ENCODE data around the gene NACC1. TPM values are rescaled to one million over a fixed set of nuclear protein-coding genes. Genes with fewer than 3 reads are reported as not detected.

Gene NACC1
- total RNA-seq, 2 donors from 2014 or later: 25.4 to 27.3 TPM

DNA sequence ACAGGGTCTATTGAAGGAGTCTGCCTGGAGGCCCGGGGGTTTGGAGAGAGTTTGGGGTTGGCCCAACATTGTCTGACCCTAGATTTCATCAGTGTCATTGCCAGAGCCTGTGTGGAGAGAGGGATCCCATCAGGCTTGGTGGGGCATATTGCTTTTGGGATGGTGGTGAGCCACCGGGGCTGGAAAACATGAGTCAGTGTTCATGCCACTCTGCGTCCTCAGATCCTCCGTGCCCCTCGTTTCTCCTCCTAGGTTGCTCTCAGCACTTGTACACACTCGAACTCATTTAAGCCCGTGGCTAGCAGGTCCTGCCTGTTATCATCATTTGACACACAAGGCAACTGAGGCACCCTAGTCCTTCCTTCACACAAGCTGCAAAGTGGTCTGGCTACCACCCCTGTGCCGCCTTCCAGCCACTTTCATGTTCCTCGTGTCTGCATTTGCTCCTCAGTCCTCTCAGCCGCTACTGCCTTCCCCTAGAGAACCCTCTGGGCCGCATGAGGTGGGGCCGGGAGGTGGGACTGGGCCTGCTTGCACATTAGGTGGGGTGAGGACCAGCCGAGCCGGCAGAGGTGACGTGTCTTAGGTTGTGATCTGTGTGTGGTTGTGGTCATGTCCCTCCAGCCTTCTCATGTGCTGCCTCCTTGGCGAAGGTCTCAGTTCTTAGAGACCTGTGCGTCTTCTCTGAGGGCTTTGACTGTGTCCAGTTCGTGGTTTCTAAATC lies 3.6 kb downstream of the NACC1 start:
- Histone ChIP-seq H3K4me1 (peaks cover 0 to 36% of the 10 kb centered on the region in 2 donors), H3K9me3 (no peaks in the 10 kb centered on the region), H3K4me3 (no peak overlapping the region), H3K36me3 (no peaks in the 10 kb centered on the region), H3K27me3 (no peaks in the 10 kb centered on the region), H3K27ac (no peak overlapping the region)
- DNase-seq (ENCODE audit: low spot score): no peak
- TF ChIP-seq, protein P1, sequence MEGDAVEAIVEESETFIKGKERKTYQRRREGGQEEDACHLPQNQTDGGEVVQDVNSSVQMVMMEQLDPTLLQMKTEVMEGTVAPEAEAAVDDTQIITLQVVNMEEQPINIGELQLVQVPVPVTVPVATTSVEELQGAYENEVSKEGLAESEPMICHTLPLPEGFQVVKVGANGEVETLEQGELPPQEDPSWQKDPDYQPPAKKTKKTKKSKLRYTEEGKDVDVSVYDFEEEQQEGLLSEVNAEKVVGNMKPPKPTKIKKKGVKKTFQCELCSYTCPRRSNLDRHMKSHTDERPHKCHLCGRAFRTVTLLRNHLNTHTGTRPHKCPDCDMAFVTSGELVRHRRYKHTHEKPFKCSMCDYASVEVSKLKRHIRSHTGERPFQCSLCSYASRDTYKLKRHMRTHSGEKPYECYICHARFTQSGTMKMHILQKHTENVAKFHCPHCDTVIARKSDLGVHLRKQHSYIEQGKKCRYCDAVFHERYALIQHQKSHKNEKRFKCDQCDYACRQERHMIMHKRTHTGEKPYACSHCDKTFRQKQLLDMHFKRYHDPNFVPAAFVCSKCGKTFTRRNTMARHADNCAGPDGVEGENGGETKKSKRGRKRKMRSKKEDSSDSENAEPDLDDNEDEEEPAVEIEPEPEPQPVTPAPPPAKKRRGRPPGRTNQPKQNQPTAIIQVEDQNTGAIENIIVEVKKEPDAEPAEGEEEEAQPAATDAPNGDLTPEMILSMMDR (IDR thresholded peaks at IDR 0.05): no peak

DNA sequence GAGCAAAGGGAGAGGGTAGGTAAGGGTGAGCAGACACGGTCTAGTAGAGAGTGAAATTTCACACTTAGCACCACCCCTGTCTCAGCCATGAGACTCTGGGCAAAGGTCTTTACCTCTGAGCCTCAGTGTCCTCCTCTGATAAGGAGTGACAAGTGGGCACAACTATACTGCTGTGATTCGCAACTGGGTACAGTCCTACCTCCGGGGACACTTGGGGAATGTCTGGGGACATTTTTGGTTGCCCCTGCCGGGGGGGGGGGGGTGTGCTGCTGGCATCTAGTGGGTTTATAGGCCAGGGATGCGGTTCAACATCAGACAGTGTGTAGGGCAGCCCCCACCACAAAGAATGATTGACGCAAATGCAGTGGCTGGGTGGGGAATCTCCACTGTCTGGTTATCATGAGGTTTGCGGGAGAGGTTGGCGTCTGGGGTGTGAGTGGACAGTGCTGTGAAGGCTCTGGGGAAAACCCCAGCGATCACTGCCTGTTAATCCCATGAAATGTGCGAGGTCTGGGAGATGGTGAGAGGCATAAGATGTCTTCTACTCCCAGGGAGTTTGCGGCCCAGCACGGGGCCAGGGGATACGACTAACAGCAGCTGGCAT lies 4.3 kb downstream of the NACC1 start:
- TF ChIP-seq, protein P1 (IDR thresholded peaks at IDR 0.05): no peak
- H3K4me1 ChIP-seq: peaks cover 0 to 30% of the 10 kb centered on the region in 2 donors
- DNase-seq (ENCODE audit: low spot score): no peak
- H3K9me3 ChIP-seq: no peaks in the 10 kb centered on the region
- H3K27ac ChIP-seq: no peak overlapping the region
- H3K4me3 ChIP-seq: no peak overlapping the region
- H3K36me3 ChIP-seq: no peaks in the 10 kb centered on the region
- H3K27me3 ChIP-seq: no peaks in the 10 kb centered on the region

DNA sequence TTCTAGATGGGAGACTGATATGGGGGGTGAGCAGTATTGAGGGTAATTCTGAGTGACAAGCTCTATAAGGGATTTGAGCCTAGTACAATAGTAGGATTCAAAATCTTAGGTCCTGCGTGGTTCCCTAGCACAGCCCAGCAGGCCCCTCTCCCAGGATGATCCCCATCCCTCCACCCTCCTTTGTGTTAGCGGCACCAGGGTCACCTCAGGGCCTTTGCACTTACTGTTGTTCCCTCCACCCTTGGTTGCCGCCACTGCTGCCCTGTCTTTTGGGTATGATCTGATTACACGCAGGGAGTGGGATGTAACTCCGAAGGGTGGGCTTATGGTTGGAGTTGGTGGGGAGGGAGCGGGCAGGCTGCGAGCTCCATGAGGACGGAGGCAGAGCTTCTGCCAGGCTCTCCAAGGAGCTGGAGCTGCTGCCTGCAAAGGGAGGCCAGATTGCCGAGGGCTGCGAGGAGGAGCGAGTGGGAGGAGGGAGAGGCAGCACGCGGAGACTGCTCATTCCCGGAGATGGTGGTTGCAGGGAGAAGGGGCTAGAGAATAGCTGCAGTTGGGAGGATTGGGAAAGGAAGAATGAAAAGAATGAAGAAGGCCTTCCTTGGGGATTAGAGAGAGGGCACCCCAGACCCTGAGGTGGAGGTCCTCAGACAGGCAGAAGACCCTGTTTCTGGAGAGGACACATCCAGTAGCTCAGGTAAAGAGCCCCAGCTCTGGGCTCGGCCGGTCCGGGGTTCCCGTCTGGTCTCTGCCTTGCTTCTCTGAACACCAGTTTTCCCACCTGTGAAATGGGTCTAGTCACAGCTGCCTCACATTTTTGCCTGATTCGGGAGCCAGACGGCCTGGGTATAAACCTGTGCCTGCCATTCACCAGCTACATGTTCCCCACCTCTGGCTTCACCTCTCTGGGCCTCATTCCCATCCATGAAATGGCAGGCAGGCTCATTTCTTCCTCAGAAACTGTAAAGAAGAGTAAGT lies 5.2 kb downstream of the NACC1 start:
- H3K4me3 ChIP-seq: no peak overlapping the region
- peaks cover 0 to 25% of the 10 kb centered on the region in 2 donors for H3K4me1 ChIP-seq
- H3K27ac ChIP-seq: no peak overlapping the region
- DNase-seq (ENCODE audit: low spot score): no peak
- TF ChIP-seq, protein P1 (IDR thresholded peaks at IDR 0.05): no peak
- no peaks in the 10 kb centered on the region for H3K36me3 ChIP-seq
- no peaks in the 10 kb centered on the region for H3K9me3 ChIP-seq
- H3K27me3 ChIP-seq: no peaks in the 10 kb centered on the region

DNA sequence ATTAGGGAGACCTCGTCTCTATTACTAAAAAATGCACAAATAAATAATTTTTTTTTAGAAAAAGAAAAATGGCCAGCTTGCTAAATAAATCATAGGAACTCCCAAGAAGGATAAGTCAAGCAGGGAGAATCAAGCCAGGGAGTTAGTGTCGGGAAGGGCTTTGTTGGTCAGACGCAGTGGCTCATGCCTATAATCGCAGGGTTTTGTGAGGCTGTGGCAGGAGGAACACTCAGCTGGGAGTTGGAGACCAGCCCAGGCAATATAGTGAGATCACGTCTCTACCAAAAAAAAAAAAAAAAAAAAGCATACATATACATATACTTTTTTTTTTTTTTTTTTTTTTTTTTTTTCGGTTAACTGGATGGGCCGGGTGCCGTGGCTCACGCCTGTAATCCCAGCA lies 9.0 kb downstream of the NACC1 start:
- no peaks in the 10 kb centered on the region for H3K9me3 ChIP-seq
- no peak for DNase-seq (ENCODE audit: low spot score)
- H3K4me3 ChIP-seq: no peak overlapping the region
- no peaks in the 10 kb centered on the region for H3K4me1 ChIP-seq
- H3K27ac ChIP-seq: no peak overlapping the region
- TF ChIP-seq, protein P1 (IDR thresholded peaks at IDR 0.05): no peak
- no peaks in the 10 kb centered on the region for H3K36me3 ChIP-seq
- no peaks in the 10 kb centered on the region for H3K27me3 ChIP-seq

DNA sequence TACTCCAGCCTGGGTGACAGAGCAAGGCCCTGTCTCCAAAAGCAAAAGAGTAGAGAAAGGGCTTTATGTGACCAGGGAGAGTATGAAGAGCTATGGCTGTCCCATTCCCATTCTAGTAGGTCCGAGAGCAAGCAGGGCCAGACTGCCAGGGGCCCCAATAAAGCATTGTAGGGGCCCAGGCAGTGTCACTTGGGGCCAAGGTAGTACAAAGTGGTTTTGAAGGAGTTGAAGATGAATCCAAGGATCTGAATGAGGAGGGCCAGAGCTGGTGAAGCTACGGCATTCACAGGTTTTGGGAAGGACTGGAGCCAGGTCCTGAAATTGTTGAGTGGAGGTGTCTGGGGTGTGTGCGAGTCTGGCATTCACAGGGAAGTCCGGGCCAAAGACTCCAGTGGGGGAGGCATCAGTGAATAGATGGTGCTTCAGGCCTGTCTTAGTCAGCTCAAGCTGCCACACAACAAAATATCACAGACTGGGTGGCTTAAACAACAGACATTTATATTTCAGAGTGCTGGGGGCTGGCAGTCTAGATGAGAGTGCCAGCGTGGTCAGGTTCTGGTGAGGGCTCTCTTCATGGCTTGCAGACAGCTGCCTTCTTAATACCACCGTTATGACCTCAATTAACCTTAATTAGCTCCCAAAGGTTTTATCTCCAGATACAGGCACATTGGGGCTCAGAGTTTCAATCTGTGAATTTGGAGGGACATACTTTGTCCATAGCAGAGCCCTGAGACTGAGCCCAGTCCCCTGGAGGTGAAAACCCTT lies 9.9 kb downstream of the NACC1 start:
- Histone ChIP-seq H3K4me1 (no peaks in the 10 kb centered on the region), H3K27ac (no peak overlapping the region), H3K36me3 (no peaks in the 10 kb centered on the region), H3K4me3 (no peak overlapping the region), H3K9me3 (no peaks in the 10 kb centered on the region), H3K27me3 (no peaks in the 10 kb centered on the region)
- DNase-seq (ENCODE audit: low spot score): no peak
- TF ChIP-seq, protein P1 (IDR thresholded peaks at IDR 0.05): no peak

Measured in right atrium auricular region (tissue), 2 donors.